ENCODE measurements around the gene FIGN. TPM values are rescaled to one million over a fixed set of nuclear protein-coding genes. Genes with fewer than 3 reads are reported as not detected.

The FIGN gene
- total and polyA plus RNA-seq, 2 of the 4 experiments (the other 2 are of a cell fraction), result 0.77 to 0.90 TPM

- Histone ChIP-seq H3K9me1 (ENCODE audit: insufficient read depth, low read length) (peaks cover 2% of the 10 kb centered on the region; the same call in 1 of the 2 replicates), H4K20me1 (ENCODE audit: insufficient read depth, low read length) (no peaks in the 10 kb centered on the region), H3K27me3 (ENCODE audit: control insufficient read depth, insufficient read depth, low read length) (no peaks in the 10 kb centered on the region), H3K9ac (ENCODE audit: low read depth, low read length) (no peak overlapping the region), H3K9me3 (ENCODE audit: control insufficient read depth, insufficient read depth, low read length) (no peaks in the 10 kb centered on the region), H3K36me3 (ENCODE audit: control insufficient read depth, insufficient read depth, low read length) (no peaks in the 10 kb centered on the region), H4K5ac (ENCODE audit: low read depth, low read length) (no peak overlapping the region; the same call in 1 of the 2 replicates), H4K91ac (ENCODE audit: insufficient read depth, low read depth, low read length) (no peak overlapping the region), H3K18ac (ENCODE audit: low read depth, low read length) (peak overlapping the region; percentile 41; the same call in 1 of the 2 replicates), H2AK9ac (replicated peaks; ENCODE audit: low read depth, low read length, poor library complexity) (no peak overlapping the region), H3K23ac (ENCODE audit: low read depth, low read length) (no peak overlapping the region), H3K4ac (ENCODE audit: low read depth, low read length) (0 out of 2 replicates have a peak overlapping the region, but pooled peaks have one; percentile 15), H3K14ac (replicated peaks; ENCODE audit: low read depth, low read length) (peak overlapping the region; percentile 57; the same call in 1 of the 2 replicates), H2BK120ac (ENCODE audit: low read depth, low read length) (0 out of 2 replicates have a peak overlapping the region, but pooled peaks have one; percentile 30), H2BK15ac (ENCODE audit: low read depth, low read length) (peak overlapping the region; percentile 48; the same call in 1 of the 3 replicates), H3K4me1 (ENCODE audit: control insufficient read depth, insufficient read depth, low read length) (peaks cover 7% of the 10 kb centered on the region; the same call in 1 of the 2 replicates), H2BK20ac (ENCODE audit: low read depth, low read length) (no peak overlapping the region), H3K79me1 (ENCODE audit: low read depth in 1 of 2, low read length in 2 of 2) (no peaks in the 10 kb centered on the region), H2BK5ac (ENCODE audit: low read depth, low read length, poor library complexity, severe bottlenecking) (peak overlapping the region; percentile 23), H3K56ac (ENCODE audit: extremely low read depth, insufficient read depth, low read length) (no peak overlapping the region), H2AK5ac (ENCODE audit: low read depth, low read length) (no peak overlapping the region; the same call in 1 of the 2 replicates), H4K8ac (ENCODE audit: low read depth in 2 of 2, low read length in 2 of 2) (no peak overlapping the region), H3K4me3 (ENCODE audit: insufficient read depth, low read depth, low read length) (no peak overlapping the region), H3K27ac (ENCODE audit: insufficient read depth, low read length) (no peak overlapping the region), H3K4me2 (ENCODE audit: low read depth, low read length) (no peak overlapping the region; the same call in 1 of the 2 replicates), H2AFZ (replicated peaks; ENCODE audit: low read length, poor library complexity) (no peak overlapping the region)
- POLR2A ChIA-PET (ENCODE audit: unreplicated experiment), result no interaction called here
- no peak for DNase-seq
- dilution Hi-C loops (cut with HindIII; ENCODE audit: low sequenced_read_pairs, unreplicated experiment), result no loop called here
- CTCF ChIA-PET, result no interaction called here
- BruUV-seq (replicated peaks), result no TSS peak
- TF ChIP-seq ELK1 (IDR thresholded peaks at IDR 0.05; ENCODE audit: borderline replicate concordance, low read depth, low read length) (no peak), NFE2L2 (IDR thresholded peaks at IDR 0.05; ENCODE audit: low read depth, low read length) (no peak), MXI1 (IDR thresholded peaks at IDR 0.05; ENCODE audit: borderline replicate concordance, low read depth, low read length) (no peak), USF2 (IDR thresholded peaks at IDR 0.05; ENCODE audit: low read depth, low read length) (no peak)
- intact Hi-C loops (cut with micrococcal nuclease), result loop anchor here (2.0 to 10.0 kb wide), 2 partner anchors 70 to 320 kb away; no protein-coding TSS in a partner anchor
- WGBS, 2 experiments (ENCODE audit: extremely low coverage in 2 of 2, insufficient read length in 1 of 2), result no CpG with 5 or more reads among the region's 2 CpGs
- ATAC-seq (ENCODE audit: low read depth), result no peak
- in situ Hi-C loops (cut with MboI; ENCODE audit: low sequenced_read_pairs), result no loop called here
These were observed 70.8 kb downstream of the FIGN start for GRCh38 chr2:163665051-163665450.

All from IMR-90 (cell line).